Embryonic facial prominence (tissue), 1 donor: ENCODE data around the gene GNB5.
"Not testable (repeated sequence)": the region's sequence is repeated elsewhere in the genome, so short reads cannot be mapped to it uniquely, and the experiment has no call there.

ENCODE experiments used
- DNase-seq: peaks from one replicate; pipeline ENCODE4 v3.0.0-alpha.2; 2016; ENCODE audit errors: extremely low spot score

The GNB5 gene

GRCh38 chr15:52191207-52191606 is at the start of gene GNB5:
Gene GNB5 (minus strand): TSS chr15:52191392. CDS start chr15:52184676, 6,716 bp downstream.
- DNase-seq: no peak

- no peak for DNase-seq
These were observed 49.0 kb upstream of the GNB5 start for GRCh38 chr15:52240166-52240565.

- not testable (repeated sequence) for DNase-seq
These were observed 47.9 kb upstream of the GNB5 start for GRCh38 chr15:52238989-52239525.

GRCh38 chr15:52238149-52238548 is 47.0 kb upstream of the GNB5 start:
- no peak for DNase-seq

GRCh38 chr15:52236013-52236412 is 44.8 kb upstream of the GNB5 start:
- DNase-seq: no peak

- DNase-seq: no peak
These were observed 43.7 kb upstream of the GNB5 start for GRCh38 chr15:52234596-52235541.

- no peak for DNase-seq
These were observed 42.2 kb upstream of the GNB5 start for GRCh38 chr15:52233405-52233804.

GRCh38 chr15:52232327-52232726 is 41.1 kb upstream of the GNB5 start:
- no peak for DNase-seq

GRCh38 chr15:52230073-52230472 is 38.9 kb upstream of the GNB5 start:
- DNase-seq: no peak

- no peak for DNase-seq
These were observed 37.7 kb upstream of the GNB5 start for GRCh38 chr15:52228921-52229320.

GRCh38 chr15:52227456-52227855 is 36.3 kb upstream of the GNB5 start:
- DNase-seq: peak; percentile 24

- DNase-seq: no peak
These were observed 34.0 kb upstream of the GNB5 start for GRCh38 chr15:52225230-52225629.

- DNase-seq: no peak
These were observed 33.0 kb upstream of the GNB5 start for GRCh38 chr15:52224211-52224610.

- DNase-seq: no peak
These were observed 30.5 kb upstream of the GNB5 start for GRCh38 chr15:52221730-52222129.

GRCh38 chr15:52220937-52221660 is 29.9 kb upstream of the GNB5 start:
- DNase-seq: no peak

GRCh38 chr15:52220251-52220650 is 29.1 kb upstream of the GNB5 start:
- no peak for DNase-seq

- DNase-seq: no peak
These were observed 27.6 kb upstream of the GNB5 start for GRCh38 chr15:52218816-52219215.

- no peak for DNase-seq
These were observed 27.2 kb upstream of the GNB5 start for GRCh38 chr15:52218371-52218770.

- DNase-seq: no peak
These were observed 26.0 kb upstream of the GNB5 start for GRCh38 chr15:52217186-52217585.

GRCh38 chr15:52214553-52214952 is 23.4 kb upstream of the GNB5 start:
- no peak for DNase-seq

- no peak for DNase-seq
These were observed 22.0 kb upstream of the GNB5 start for GRCh38 chr15:52213206-52213605.

- DNase-seq: no peak
These were observed 17.2 kb upstream of the GNB5 start for GRCh38 chr15:52208306-52208946.
